ENCODE results near the gene ZNF580. TPM values are rescaled to one million over a fixed set of nuclear protein-coding genes. Genes with fewer than 3 reads are reported as not detected.

Gene ZNF580
- total RNA-seq, 1 donor from 2014 or later = 2.8 TPM

GRCh38 chr19:55606471-55606787, 34.4 kb upstream of the ZNF580 start:
- TF ChIP-seq EZH2phosphoT487 (IDR thresholded peaks at IDR 0.05) = no peak
- no peak for TF ChIP-seq CTCF (IDR thresholded peaks at IDR 0.05)
- no peak for TF ChIP-seq EZH2 (IDR thresholded peaks at IDR 0.05)
- peaks cover 7% of the 10 kb centered on the region for H3K4me1 ChIP-seq
- DNase-seq (ENCODE audit: low spot score) = no peak
- H3K4me2 ChIP-seq = peak overlapping the region; percentile 85
- H3K27ac Mint-ChIP-seq = peak overlapping the region; percentile 88
- peaks cover 47% of the 10 kb centered on the region for H4K20me1 ChIP-seq (ENCODE audit: low read depth)
- no peak overlapping the region for H2AFZ ChIP-seq (replicated peaks)
- no peak overlapping the region for H3K27ac ChIP-seq
- no peaks in the 10 kb centered on the region for H3K9me3 ChIP-seq (ENCODE audit: low read depth)
- H3F3A ChIP-seq (ENCODE audit: low read depth) = peaks cover 39% of the 10 kb centered on the region
- peaks cover 18% of the 10 kb centered on the region for H3K36me3 Mint-ChIP-seq
- peak overlapping the region; percentile 94 for H3K4me3 Mint-ChIP-seq
- H3K36me3 ChIP-seq = no peaks in the 10 kb centered on the region
- H3K9ac ChIP-seq = peak overlapping the region; percentile 15
- H3K27me3 Mint-ChIP-seq (ENCODE audit: insufficient read depth, low read depth) = peaks cover 2% of the 10 kb centered on the region
- peaks cover 45% of the 10 kb centered on the region for H3K79me2 ChIP-seq (ENCODE audit: low read depth)
- peaks cover 8% of the 10 kb centered on the region for H3K9me3 Mint-ChIP-seq
- H3K4me1 Mint-ChIP-seq = peaks cover 41% of the 10 kb centered on the region
- peak overlapping the region; percentile 85 for H3K4me3 ChIP-seq
- H3K27me3 ChIP-seq = no peaks in the 10 kb centered on the region

GRCh38 chr19:55606817-55607216, 34.0 kb upstream of the ZNF580 start:
- H3K79me2 ChIP-seq (ENCODE audit: low read depth) = peaks cover 45% of the 10 kb centered on the region
- Mint-ChIP-seq H3K36me3 (peaks cover 15% of the 10 kb centered on the region), H3K4me3 (peak overlapping the region; percentile 94), H3K27ac (no peak overlapping the region), H3K27me3 (ENCODE audit: insufficient read depth, low read depth) (no peaks in the 10 kb centered on the region), H3K9me3 (peaks cover 5% of the 10 kb centered on the region), H3K4me1 (peaks cover 38% of the 10 kb centered on the region)
- peaks cover 51% of the 10 kb centered on the region for H4K20me1 ChIP-seq (ENCODE audit: low read depth)
- H3K4me2 ChIP-seq = peak overlapping the region; percentile 85
- H3K36me3 ChIP-seq = no peaks in the 10 kb centered on the region
- TF ChIP-seq CTCF (IDR thresholded peaks at IDR 0.05) = no peak
- no peak for TF ChIP-seq EZH2phosphoT487 (IDR thresholded peaks at IDR 0.05)
- TF ChIP-seq EZH2 (IDR thresholded peaks at IDR 0.05) = no peak
- peak overlapping the region; percentile 85 for H3K4me3 ChIP-seq
- H3F3A ChIP-seq (ENCODE audit: low read depth) = peaks cover 35% of the 10 kb centered on the region
- H3K9ac ChIP-seq = peak overlapping the region; percentile 15
- no peak for DNase-seq (ENCODE audit: low spot score)
- H3K4me1 ChIP-seq = peaks cover 7% of the 10 kb centered on the region
- no peak overlapping the region for H3K27ac ChIP-seq
- H3K9me3 ChIP-seq (ENCODE audit: low read depth) = no peaks in the 10 kb centered on the region
- no peaks in the 10 kb centered on the region for H3K27me3 ChIP-seq
- no peak overlapping the region for H2AFZ ChIP-seq (replicated peaks)

- H3K9me3 Mint-ChIP-seq = no peaks in the 10 kb centered on the region
- H3K4me1 Mint-ChIP-seq = peaks cover 36% of the 10 kb centered on the region
- Histone ChIP-seq H3K9me3 (ENCODE audit: low read depth) (no peaks in the 10 kb centered on the region), H3K4me2 (no peak overlapping the region), H3K4me3 (no peak overlapping the region), H3K27me3 (no peaks in the 10 kb centered on the region), H3K36me3 (no peaks in the 10 kb centered on the region), H3K27ac (no peak overlapping the region), H3K79me2 (ENCODE audit: low read depth) (peaks cover 45% of the 10 kb centered on the region), H4K20me1 (ENCODE audit: low read depth) (peaks cover 64% of the 10 kb centered on the region), H2AFZ (replicated peaks) (no peak overlapping the region), H3F3A (ENCODE audit: low read depth) (peaks cover 23% of the 10 kb centered on the region), H3K4me1 (peaks cover 7% of the 10 kb centered on the region), H3K9ac (no peak overlapping the region)
- no peak for DNase-seq (ENCODE audit: low spot score)
- H3K27ac Mint-ChIP-seq = no peak overlapping the region
- peaks cover 2% of the 10 kb centered on the region for H3K27me3 Mint-ChIP-seq (ENCODE audit: insufficient read depth, low read depth)
- no peak for TF ChIP-seq EZH2phosphoT487 (IDR thresholded peaks at IDR 0.05)
- TF ChIP-seq CTCF (IDR thresholded peaks at IDR 0.05) = no peak
- TF ChIP-seq EZH2 (IDR thresholded peaks at IDR 0.05) = no peak
- no peak overlapping the region for H3K4me3 Mint-ChIP-seq
- peaks cover 20% of the 10 kb centered on the region for H3K36me3 Mint-ChIP-seq
Measured at GRCh38 chr19:55609326-55609725, 31.5 kb upstream of the ZNF580 start.

All from neural progenitor cell (in vitro differentiated cells).